DMS53 (cell line): ENCODE results near the gene ART1.
"Not testable (repeated sequence)": the region's sequence is repeated elsewhere in the genome, so short reads cannot be mapped to it uniquely, and the experiment has no call there.

Experiments
- DNase-seq: peaks from one replicate; lab custom pipeline; 2025; lab: John Stamatoyannopoulos, UW

ART1 gene

GRCh38 chr11:3632070-3632660, 12.8 kb upstream of the ART1 start:
- DNase-seq, result no peak

- no peak for DNase-seq
Observed at GRCh38 chr11:3635641-3636375, 9.1 kb upstream of the ART1 start.

GRCh38 chr11:3637201-3637600, 7.7 kb upstream of the ART1 start:
- no peak for DNase-seq

- no peak for DNase-seq
Observed at GRCh38 chr11:3638513-3638912, 6.4 kb upstream of the ART1 start.

GRCh38 chr11:3639841-3640240, 5.1 kb upstream of the ART1 start:
- no peak for DNase-seq

- no peak for DNase-seq
Observed at GRCh38 chr11:3641191-3641590, 3.7 kb upstream of the ART1 start.

- no peak for DNase-seq
Observed at GRCh38 chr11:3641701-3642070, 3.2 kb upstream of the ART1 start, which contains the start of gene ART5. Gene ART5, minus strand, starts transcription at chr11:3641992. Its CDS starts 130 bp downstream, at chr11:3641862.

GRCh38 chr11:3642071-3642951, 2.6 kb upstream of the ART1 start:
- peak; percentile 92 for DNase-seq

- DNase-seq, result not testable (repeated sequence)
Observed at GRCh38 chr11:3643102-3643546, 1.8 kb upstream of the ART1 start.

GRCh38 chr11:3645552-3645951, 624 bp downstream of the ART1 start:
- DNase-seq, result no peak

GRCh38 chr11:3648843-3649242, 3.9 kb downstream of the ART1 start:
- DNase-seq, result not testable (repeated sequence)

- DNase-seq, result not testable (repeated sequence)
Observed at GRCh38 chr11:3649374-3649773, 4.4 kb downstream of the ART1 start.

GRCh38 chr11:3652514-3652913, 7.6 kb downstream of the ART1 start:
- not testable (repeated sequence) for DNase-seq

- DNase-seq, result no peak
Observed at GRCh38 chr11:3655547-3655946, 10.6 kb downstream of the ART1 start.

- not testable (repeated sequence) for DNase-seq
Observed at GRCh38 chr11:3657331-3657730, 12.4 kb downstream of the ART1 start.

GRCh38 chr11:3658252-3658651, 13.3 kb downstream of the ART1 start:
- no peak for DNase-seq

- DNase-seq, result peak; percentile 70
Observed at GRCh38 chr11:3659595-3660515, 14.9 kb downstream of the ART1 start.

- DNase-seq, result no peak
Observed at GRCh38 chr11:3660960-3661359, 16.0 kb downstream of the ART1 start.

GRCh38 chr11:3662856-3663255, 17.9 kb downstream of the ART1 start:
- no peak for DNase-seq

- no peak for DNase-seq
Observed at GRCh38 chr11:3664032-3664630, 19.2 kb downstream of the ART1 start.
